GM19043 (cell line): ENCODE results near the gene KAZN.

ENCODE experiments used
- ATAC-seq: cut with Tn5 transposase; IDR thresholded peaks from one replicate; pipeline ENCODE4 v1.9.1; 2021; ENCODE audit warnings: low read depth; ENCODE audit not compliant: unreplicated experiment

KAZN gene

DNA sequence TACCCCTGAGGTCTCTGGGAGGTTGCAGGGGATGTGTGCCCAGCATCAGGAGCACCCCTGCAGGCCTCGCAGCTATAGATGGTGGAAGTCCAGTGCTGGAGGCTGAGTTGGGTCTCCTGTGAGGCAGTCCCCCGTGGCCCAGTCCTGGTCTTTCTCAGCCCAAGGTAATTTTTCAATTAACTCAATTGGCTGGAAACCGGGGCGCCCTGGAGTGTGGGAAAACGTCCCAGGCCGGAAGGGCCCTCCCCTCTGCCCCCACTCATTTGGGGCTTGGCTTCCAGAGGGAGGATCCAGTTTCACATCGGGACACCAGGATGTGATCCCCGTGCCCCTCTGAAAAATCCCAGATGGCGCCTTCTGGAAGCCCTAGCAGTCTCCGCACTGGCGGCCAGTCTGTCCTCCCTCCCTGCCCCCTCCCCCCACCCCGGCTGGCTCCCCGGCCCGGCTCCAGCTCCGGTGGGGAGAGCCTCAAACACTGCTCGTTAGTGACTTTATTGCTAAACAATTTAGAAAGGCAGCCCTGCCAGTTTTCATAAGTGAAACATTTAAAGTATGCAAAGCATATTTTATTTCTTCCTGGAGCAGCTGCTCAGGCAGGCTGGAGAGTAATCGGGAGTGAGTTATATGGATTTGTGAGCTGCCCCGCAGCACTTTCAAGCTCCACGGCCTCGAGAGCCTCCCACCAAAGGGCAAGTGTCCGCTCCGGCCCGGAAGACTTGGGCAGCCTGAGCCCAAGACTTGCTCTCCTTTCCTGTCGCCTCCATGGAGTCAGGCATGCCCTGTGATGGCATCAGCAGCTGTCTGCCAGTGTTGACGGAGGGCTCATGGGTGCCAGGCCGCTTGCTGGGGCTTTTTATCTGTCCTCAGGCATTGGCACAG is 346.9 kb downstream of the KAZN start:
- no peak for ATAC-seq

DNA sequence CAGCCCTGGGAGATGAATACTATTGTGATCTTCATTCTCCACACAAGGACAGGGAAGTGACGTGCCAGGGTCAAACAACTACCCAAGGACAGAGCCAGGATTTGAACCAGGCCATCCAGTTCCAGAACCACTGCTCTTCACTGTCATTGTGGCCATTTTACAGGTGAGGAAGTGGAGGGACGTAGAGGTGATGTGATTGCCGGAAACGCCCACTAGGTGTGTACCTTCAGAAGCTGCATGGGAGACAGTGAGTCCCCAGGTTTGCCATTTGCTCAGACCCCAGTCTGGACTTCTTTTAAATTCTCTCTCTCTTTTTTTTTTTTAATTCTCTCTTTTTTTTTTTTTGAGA is 347.5 kb downstream of the KAZN start:
- ATAC-seq = no peak

DNA sequence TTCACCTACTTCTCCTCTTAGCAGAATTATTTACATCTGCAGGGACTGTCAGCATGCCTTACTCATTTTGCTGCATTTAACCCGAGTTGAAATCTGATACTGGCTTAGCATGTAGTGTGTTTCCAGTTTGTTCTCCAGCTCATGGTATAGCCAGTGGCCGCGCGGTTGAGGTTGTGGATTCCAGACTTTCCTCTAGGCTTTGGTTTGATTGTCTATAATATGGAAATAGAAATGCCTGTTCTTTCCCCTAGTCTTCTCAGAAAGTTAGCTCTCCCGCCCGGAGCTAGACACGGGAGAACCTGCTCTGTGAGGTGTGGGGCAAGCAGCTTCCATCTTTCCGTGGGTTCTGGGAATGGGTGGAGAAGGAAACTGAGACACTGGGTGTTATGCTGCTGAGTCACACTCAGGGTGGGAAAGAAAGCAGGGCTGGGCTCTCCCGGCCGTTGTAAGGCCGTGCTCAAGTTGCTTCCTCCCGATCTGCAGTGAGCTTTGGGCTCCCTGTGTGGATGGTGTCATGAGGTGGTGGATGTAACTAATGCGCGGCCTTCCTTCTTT is 348.3 kb downstream of the KAZN start:
- no peak for ATAC-seq

DNA sequence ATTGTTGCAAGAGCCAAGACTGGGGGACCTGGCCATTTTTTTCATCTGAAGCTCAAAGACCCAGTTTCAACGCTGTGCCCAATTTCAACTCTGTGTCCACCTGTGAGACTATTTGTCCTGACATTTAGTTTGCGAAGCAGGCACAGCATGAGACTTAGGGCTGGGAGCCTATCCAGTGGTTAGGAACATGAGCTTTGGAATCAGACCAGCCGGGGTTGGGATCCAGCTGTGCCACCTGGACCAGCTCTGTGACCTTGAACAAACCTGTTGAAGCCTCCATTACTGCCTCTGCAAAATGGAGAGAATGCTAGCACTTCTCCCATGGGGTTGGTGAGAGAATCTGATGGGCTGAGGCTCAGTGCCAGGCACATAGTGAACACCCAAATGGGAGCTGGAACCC is 348.9 kb downstream of the KAZN start:
- ATAC-seq = no peak

DNA sequence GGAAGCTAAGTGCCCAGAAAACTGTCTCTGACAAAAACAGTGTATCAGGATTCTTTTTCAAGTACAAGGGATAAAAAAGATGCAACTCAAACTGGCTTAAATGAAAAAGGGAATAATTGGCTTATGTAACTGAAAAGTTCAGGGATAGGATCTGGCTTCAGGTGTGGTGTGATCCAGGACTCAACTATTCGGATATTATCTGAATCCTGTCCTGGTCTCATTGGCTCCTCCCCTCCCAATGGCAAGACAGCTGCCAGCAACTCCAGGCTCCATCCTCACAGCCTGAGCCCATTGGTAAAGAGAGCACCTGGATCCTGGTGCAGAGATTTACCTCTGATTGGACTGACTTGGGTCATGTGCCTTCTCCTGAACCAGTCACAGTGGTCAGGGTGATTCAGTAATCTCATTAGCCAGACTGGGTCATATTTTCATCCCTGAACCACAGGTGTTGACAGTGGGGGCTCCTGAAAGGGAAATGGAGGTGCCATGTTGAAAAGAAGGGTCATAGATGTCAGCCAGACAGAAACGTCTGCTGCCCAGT is 349.7 kb downstream of the KAZN start:
- no peak for ATAC-seq

DNA sequence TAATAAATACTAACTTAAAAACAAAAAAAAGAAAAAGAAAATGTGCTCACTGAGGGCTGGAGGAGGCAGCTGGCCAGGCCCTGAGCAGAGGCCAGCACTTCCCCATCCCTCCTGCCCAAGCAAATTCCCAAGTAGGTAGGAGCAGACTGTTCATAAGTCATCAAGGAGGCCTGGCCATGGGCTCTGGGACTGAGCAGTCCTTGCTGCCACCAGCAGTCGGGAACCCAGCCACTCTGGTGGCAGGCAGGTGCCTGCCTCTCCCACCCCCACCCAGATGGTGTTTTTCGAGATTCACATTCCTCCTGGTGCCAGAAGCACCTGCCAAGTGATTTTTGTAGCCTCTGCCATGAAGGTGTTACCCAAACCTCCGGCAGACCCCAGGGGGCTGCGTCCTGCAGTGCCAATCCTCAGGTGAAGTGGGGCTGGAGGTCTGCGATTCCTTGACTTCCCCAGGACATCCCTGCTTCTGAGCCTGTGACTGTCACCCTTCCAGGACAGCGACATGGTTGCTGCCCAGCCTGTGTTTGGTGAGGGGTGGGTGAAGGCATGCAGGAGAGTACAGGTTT is 350.9 kb downstream of the KAZN start:
- no peak for ATAC-seq

DNA sequence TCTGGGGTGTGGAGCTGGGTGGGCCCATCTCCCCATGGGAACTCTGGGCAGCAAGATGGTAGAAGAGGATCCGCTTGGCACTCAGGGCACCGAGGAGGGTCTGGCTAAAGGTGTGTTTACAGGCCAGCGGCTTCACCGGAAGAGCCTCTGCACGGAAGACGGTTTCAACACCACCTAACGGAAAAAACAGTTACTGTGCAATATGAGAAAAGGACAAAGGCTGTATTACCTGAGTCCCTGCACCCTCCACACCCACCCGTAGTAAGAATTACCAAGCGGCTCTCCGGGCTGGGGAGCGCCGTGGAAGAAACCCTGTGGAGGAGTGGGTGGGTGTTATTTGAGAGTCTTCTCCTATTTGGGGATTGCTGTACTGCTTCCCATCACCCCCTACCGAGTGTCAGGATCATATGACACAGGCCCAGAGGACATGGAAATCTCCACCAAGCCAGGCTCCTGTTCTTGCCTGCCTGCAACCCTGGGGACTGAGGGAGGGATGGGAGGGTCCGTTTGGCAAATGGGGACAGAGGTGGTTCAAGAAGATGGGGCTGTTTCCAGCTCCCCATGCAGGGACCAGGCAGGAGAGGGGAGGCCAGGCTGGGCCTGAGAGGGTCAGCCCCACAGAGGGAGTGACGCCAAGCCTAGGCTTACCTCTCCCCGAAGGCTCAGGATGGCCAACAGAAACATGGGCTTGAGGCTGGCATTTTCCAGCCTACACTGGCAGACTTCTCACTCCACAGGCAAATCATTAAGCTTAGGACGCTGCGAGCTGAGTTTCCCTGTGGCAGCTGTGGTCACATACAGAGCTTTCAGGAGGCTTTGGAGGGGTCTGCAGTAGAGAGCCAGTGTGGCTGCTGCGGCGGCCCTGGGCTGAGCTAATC is 351.6 kb downstream of the KAZN start:
- no peak for ATAC-seq

DNA sequence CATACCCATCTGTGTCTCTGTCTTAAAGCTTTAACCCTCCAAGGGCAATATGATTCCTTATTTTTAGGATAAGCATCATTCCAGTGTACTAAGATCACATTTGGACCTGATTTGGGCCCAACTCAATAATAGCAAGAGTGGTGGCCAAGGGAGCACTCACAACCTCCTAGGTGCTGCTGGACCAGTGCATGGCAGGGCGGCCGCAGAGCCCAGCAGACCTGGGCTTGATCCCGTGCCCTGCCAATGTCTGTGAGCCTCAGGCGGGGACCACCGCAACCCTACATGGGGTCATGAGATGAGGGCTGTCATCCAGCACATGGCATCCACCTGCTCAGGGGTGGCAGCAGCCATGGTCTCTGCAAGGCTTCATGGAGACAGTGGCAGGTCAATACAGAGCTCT is 353.3 kb downstream of the KAZN start:
- no peak for ATAC-seq

DNA sequence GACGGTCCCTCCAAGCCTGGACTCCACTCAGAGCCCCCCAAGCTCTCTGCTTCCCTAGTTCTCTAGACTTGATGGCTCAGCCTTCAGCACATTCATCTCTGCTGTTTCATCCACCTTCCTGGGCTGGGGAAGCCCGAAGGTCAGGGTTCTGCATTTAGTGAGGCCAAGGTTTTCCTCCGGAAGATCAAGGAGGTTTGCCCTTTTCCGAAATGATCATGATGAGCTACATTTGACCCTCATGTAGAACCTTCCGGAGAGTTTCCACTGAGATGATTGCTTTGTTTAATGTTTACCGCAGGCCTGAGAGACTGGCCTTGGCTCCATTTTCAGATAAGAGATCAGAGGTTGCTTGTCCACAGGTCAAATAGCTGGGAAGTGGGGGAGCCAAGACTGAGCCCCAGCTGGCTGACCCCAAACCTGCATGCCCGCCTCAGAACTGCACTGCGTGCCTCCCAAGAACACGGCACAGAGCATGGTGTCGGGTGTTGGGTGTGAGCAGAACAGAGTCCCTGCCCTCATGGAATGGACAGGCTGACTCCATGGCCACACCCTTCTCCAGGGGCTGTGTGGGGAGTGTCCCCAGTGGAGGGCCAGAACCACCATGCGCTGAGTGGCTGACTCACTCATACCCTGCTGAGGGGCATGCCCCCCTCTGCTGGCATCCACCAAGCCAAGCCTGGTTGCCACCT is 354.3 kb downstream of the KAZN start:
- no peak for ATAC-seq

DNA sequence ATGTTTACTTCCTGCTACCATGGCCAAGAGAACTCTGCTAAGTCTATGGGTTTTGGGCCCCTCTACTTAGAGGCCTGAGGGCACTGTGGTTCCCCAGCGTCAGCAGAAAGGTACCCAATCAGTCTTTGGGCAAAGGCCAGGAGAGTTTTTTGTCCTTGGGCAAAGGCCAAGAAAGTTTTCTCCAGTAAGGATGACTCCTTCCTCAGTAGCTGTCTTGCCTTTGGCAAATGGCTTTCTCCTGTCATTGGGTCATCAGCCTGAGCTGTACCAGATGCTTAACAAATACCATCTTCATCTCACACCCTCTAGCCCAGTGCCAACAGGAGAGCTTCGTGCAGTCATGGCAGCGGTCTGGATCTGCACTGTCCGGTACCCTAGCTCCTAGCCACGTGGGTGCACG is 355.7 kb downstream of the KAZN start:
- ATAC-seq = no peak

DNA sequence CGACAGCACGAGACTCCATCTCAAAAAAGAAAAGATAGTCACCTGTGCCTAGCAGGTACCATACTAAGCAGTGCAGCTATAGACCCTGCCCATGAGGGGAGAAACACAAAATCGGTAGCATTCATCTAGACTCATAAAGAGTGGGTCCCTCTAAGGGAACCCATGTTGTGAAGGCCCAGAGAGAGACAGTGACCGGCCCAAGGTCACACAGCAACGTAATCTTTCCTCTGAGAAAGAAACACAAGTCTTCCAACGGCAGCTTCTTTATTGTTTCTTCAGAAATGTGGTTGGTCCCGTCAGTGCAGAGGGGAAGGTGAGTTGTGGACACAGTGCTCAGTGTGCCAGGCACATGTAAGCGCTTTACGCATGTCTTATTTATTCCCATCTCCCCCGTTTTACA is 356.4 kb downstream of the KAZN start:
- ATAC-seq = no peak

DNA sequence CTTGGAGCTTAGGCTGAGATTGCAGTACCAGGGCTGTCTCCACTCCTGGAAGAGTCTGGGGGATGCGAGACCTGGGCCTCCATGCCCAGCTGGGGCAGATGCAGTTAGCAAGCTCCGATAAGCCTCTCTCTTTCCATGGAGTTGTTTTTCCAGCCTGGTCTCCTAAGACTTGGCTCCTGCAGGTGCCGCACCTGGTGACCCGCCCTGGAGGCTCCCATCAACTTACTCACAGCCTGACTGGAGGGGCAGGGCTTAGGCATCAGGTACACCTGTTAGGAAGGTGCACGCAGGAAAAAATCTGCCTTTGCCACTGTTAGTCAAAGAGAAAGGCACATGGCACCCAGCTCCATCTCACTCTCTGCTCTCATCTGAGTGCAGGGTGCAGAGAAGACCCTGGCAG is 356.9 kb downstream of the KAZN start:
- ATAC-seq = no peak

DNA sequence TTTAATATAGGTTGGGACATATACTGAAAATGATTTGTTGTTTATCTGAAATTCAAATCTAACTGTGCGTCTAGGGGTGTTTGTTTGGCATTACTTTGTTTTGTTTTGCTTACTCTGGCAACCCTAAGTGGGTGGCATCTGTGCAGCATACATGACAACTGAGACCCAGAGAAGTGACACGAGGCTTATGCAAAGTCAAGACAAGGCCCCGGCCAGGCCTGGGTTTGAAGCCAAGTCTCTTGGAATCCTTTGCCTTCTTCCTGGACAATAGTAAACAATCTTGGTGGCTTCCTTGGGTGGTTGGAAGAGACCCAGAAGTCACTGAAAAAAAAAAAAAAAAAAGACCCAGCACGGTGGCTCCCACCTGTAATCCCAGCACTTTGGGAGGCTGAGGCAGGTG is 357.5 kb downstream of the KAZN start:
- ATAC-seq = no peak

DNA sequence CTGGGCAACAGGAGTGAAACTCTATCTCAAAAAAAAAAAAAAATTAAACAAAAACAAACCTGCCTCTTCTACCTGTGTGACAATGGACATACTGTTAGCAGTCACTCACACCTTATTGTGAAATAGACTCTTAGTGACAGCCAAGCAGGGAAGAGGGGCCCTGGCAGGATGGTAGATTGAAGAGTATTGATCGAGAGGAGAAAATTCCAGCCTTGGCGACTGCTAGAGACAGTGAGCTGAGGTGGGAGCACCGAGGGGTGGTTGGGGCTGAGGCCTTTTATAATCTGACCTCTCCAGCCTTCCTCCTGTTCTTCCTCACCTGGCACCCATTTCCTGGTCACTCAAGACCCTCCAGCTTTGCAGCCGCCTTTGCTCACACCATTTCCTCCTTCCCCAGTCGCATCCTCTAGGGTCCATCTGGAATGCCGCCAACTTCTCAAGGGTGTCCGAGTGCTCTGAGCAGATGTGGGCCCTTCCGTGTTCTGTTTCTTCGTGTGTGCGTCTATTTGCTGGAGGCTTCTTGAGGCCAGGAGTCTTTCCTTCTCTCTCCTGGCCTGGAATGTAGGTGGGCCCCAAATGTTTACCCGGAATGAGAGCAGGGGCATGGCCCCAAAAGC is 358.2 kb downstream of the KAZN start:
- ATAC-seq = no peak

DNA sequence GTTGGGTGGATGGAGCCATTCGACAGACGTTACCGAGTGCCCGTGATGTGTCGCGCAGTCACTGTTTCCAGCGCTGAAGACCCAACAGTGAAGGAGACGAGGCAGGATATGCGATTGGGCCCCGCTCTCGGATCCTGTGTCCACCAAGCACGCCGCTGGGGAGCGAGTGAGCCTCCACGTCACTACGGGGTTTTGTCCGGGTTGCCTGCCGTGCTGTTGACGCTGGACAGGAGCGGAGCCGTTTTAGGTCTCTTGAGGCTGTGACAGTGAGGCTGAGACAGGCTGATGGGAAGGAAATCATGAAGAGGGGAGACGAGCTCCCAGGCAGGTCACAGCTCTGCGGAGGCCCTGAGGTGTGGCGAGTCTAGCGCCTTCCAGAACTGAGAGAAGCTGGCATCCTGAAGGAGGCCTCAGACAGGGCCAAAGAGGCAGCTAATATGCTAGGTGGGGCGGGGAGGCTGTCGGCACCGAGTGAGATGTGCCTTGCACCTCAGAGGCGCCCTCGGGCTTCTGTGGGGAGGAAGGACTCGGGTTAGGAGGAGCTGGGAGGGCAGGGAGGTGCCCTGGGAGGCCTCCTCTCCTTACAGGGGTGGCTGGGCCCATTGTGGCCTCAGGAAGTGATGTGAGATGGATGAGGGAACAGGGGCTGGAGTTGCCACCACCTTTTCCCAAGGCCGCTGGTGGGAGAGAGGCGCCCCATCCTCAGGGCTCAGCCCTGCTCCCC is 359.1 kb downstream of the KAZN start:
- no peak for ATAC-seq

DNA sequence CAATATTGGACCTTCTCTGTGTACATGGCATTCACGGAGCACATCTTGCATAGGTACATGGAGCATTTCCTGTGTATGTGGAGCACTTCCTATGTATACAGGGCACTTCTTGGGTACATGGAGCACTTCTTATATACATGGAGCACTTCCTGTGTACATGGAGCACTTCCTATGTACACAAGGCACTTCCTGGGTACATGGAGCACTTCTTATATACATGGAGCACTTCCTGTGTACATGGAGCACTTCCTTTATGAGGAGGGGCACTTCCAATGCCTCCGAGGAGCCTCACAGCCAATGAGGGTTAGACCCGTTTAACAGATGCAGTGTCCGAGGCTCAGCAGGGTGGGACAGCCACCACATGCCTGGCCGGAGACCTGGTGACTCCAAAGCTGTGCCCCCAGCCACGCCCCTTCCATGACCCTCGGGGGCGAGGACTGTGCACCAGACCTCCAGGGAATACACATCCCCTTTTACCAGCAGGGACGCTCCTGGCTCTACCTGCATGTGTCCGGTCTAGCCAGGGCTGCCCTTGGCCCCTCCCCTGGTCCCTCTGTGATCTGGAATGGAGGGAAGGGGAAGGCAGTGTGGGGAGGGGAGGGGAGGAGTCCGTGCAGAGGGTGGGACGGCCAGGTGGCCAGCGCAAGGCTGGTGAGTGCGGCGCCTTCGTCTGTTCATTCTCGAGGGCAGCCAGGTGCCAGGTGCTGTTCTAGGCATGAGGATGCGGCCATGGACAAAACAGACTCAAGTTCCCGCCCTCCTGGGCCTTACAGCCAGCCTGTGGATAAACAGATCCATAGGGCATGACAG is 360.0 kb downstream of the KAZN start:
- no peak for ATAC-seq

DNA sequence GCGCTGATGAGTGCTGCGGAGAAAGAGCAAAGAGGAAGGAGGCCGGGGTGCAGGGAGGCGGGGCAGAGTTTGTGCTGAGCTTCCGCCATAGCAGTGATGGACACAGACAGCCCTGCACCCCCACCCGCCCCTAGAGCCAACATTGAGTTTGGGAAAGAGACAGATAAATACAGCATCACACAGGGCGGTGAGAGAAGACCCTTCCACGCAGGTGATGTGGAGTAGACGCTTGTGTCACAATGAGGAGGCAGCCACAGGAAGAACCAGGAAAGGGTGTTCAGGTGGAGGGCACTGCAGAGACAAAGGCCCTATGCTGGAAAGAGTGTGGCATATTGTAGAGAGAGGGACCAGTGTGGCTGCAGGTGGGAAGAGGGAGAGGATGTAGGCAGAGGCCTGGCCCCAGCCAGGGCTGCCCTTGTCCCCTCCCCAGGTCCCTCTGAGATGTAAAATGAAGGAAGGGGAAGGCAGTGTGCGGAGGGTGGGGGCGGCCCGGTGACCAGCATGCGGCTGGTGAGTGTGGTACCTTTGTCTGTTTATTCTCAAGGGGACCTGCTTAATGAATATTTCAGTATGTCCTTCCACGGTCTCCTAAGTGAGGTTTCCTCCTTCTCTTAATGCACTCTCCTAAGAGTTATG is 360.7 kb downstream of the KAZN start:
- ATAC-seq = no peak

DNA sequence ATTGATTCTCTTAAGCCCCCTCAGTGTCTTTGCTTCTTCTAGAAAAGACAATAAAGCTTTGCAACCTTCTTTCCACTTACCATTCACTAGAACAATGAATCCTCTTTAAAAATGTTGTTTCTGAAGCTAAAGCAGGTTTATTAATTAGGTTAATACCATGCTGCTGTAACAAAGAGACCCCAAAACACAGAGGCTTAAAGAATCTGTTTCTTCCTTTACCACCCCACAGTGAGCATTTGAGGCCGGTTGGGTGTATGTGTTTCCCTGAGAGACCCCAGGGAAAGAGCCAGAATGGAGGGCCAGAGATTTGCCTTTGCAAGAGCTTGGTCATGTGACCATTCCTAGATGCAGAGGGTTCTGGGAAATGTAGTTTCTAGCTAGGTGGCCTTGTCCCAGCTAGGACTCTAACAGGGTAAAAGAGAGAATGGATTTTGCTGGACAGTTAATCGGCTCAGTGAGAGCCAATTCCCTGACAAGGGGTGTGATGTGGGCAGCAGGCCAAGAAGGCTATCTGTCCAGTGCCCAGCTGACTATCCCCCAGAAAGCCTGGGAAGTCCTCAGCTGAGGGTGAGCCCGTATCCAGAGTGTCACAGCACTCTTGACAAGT is 363.3 kb downstream of the KAZN start:
- no peak for ATAC-seq
